A673 (cell line): Measurements from ENCODE around the gene IQCH. TPM values are rescaled to one million over a fixed set of nuclear protein-coding genes. Genes with fewer than 3 reads are reported as not detected.

Experiments
- BruUV-seq: library from RNA; stranded (reverse); fragments of 400-500 nt; replicated peaks from 2 replicates; lab custom pipeline; 2021; lab: Mats Ljungman, UMichigan
- CTCF ChIA-PET: fragments of 300-600 bp; sonication (Branson Sonifier 250); formaldehyde crosslinking; loops from one replicate; lab custom pipeline; 2022; ENCODE audit warnings: antibody characterized with exemption; lab: Charles Lee
- POLR2A ChIA-PET: fragments of 300-600 bp; sonication (Branson Sonifier 250); formaldehyde crosslinking; loops from one replicate; lab custom pipeline; 2022; ENCODE audit warnings: antibody characterized with exemption; ENCODE audit not compliant: low non-redundant PET; lab: Charles Lee
- DNase-seq: peaks from one replicate; pipeline ENCODE4 v3.0.0-alpha.2; 2015; ENCODE audit warnings: low spot score
- H3K27ac ChIP-seq: fragments of 200-600 bp; sonication (generic); 2 replicates; pipeline ENCODE4 v1.5.1; 2016; ENCODE audit warnings: mixed run types, low read depth, mild to moderate bottlenecking, mixed read lengths, antibody characterized with exemption, low read length; ENCODE audit not compliant: poor library complexity, severe bottlenecking
- H3K27me3 ChIP-seq: fragments of 200-600 bp; sonication (generic); replicated peaks from 2 replicates; pipeline ENCODE4 v1.6.1; 2017; ENCODE audit warnings: mixed run types, low read depth, mild to moderate bottlenecking, mixed read lengths, antibody characterized with exemption, low read length; ENCODE audit not compliant: insufficient read depth, poor library complexity
- H3K36me3 ChIP-seq: fragments of 200-600 bp; sonication (generic); 2 replicates; pipeline ENCODE4 v1.6.1; 2016; ENCODE audit warnings: mixed run types, mild to moderate bottlenecking, mixed read lengths, antibody characterized with exemption, low read length; ENCODE audit not compliant: insufficient read depth, poor library complexity, severe bottlenecking
- H3K4me1 ChIP-seq: fragments of 200-600 bp; sonication (generic); 2 replicates; pipeline ENCODE4 v1.6.1; 2017; ENCODE audit warnings: mixed run types, mild to moderate bottlenecking, mixed read lengths, antibody characterized with exemption, low read length; ENCODE audit not compliant: insufficient read depth, poor library complexity, severe bottlenecking
- H3K4me3 ChIP-seq: fragments of 200-600 bp; sonication (generic); 2 replicates; pipeline ENCODE4 v1.5.1; 2016; ENCODE audit warnings: low read depth, mixed run types, mild to moderate bottlenecking, mixed read lengths, low read length; ENCODE audit not compliant: poor library complexity, severe bottlenecking
- H3K9me3 ChIP-seq: fragments of 200-600 bp; sonication (generic); 2 replicates; pipeline ENCODE4 v1.6.1; 2016; ENCODE audit warnings: mixed run types, low read depth, mild to moderate bottlenecking, mixed read lengths, antibody characterized with exemption, low read length; ENCODE audit not compliant: poor library complexity, severe bottlenecking
- CTCF ChIP-seq: fragments of 300-800, 200-600 bp; sonication (generic); conservative IDR thresholded peaks from 2 replicates; pipeline ENCODE4 v1.5.1; 2017; ENCODE audit warnings: low read depth, mild to moderate bottlenecking, antibody characterized with exemption, low read length, moderate library complexity, mixed read lengths
- EZH2 ChIP-seq: fragments of 200-600 bp; sonication (generic); IDR thresholded peaks from 2 replicates; pipeline ENCODE4 v1.6.1; 2017; ENCODE audit warnings: borderline replicate concordance, low read depth, mild to moderate bottlenecking, mixed read lengths, antibody characterized with exemption, low read length; ENCODE audit not compliant: poor library complexity, severe bottlenecking
- intact Hi-C: fragments of 100-400 bp; cut with micrococcal nuclease; formaldehyde crosslinking; loops from one replicate; pipeline ENCODE4 v1.10.0; 2022; ENCODE audit not compliant: unreplicated experiment
- total RNA-seq: library from RNA; stranded (reverse); gene quantifications from 2 replicates; pipeline ENCODE4 v1.2.3, GENCODE V29; 2021

Gene IQCH
- total RNA-seq, 1 experiment from 2014 or later = 1.7 TPM

GRCh38 chr15:67533873-67534272 is 279.3 kb downstream of the IQCH start:
- H3K36me3 ChIP-seq = no peaks in the 10 kb centered on the region
- BruUV-seq = no TSS peak
- POLR2A ChIA-PET = no interaction called here
- TF ChIP-seq EZH2 (no peak), CTCF (no peak)
- CTCF ChIA-PET = no interaction called here
- DNase-seq = no peak
- H3K27me3 ChIP-seq = no peaks in the 10 kb centered on the region
- H3K4me3 ChIP-seq = no peak overlapping the region
- H3K4me1 ChIP-seq = no peaks in the 10 kb centered on the region
- no peaks in the 10 kb centered on the region for H3K9me3 ChIP-seq
- no peak overlapping the region for H3K27ac ChIP-seq
- intact Hi-C loops = no loop called here

- TF ChIP-seq CTCF = no peak
- TF ChIP-seq EZH2 = no peak
- ChIA-PET POLR2A (no interaction called here), CTCF (no interaction called here)
- no peaks in the 10 kb centered on the region for H3K36me3 ChIP-seq
- BruUV-seq = no TSS peak
- H3K4me3 ChIP-seq = no peak overlapping the region
- DNase-seq = no peak
- no peak overlapping the region for H3K27ac ChIP-seq
- intact Hi-C loops = no loop called here
- H3K27me3 ChIP-seq = no peaks in the 10 kb centered on the region
- no peaks in the 10 kb centered on the region for H3K4me1 ChIP-seq
- no peaks in the 10 kb centered on the region for H3K9me3 ChIP-seq
Measured at GRCh38 chr15:67534360-67534759, 279.8 kb downstream of the IQCH start.

- Histone ChIP-seq H3K36me3 (no peaks in the 10 kb centered on the region), H3K4me1 (no peaks in the 10 kb centered on the region), H3K27me3 (no peaks in the 10 kb centered on the region), H3K4me3 (no peak overlapping the region), H3K27ac (no peak overlapping the region), H3K9me3 (no peaks in the 10 kb centered on the region)
- intact Hi-C loops = no loop called here
- TF ChIP-seq EZH2 (no peak), CTCF (no peak)
- BruUV-seq = no TSS peak
- no peak for DNase-seq
- POLR2A ChIA-PET = no interaction called here
- CTCF ChIA-PET = no interaction called here
Measured at GRCh38 chr15:67537771-67538170, 283.2 kb downstream of the IQCH start.
